HG02981 (cell line): ENCODE results near the gene DUSP5.

Experiments
- ATAC-seq: cut with Tn5 transposase; IDR thresholded peaks from one replicate; pipeline ENCODE4 v1.9.1; 2021; ENCODE audit warnings: mild to moderate bottlenecking, moderate library complexity; ENCODE audit not compliant: unreplicated experiment

The DUSP5 gene

GRCh38 chr10:110499796-110500514 is 2.2 kb downstream of the DUSP5 start:
- no peak for ATAC-seq

GRCh38 chr10:110500515-110500905 is 2.8 kb downstream of the DUSP5 start:
- ATAC-seq: no peak

DNA sequence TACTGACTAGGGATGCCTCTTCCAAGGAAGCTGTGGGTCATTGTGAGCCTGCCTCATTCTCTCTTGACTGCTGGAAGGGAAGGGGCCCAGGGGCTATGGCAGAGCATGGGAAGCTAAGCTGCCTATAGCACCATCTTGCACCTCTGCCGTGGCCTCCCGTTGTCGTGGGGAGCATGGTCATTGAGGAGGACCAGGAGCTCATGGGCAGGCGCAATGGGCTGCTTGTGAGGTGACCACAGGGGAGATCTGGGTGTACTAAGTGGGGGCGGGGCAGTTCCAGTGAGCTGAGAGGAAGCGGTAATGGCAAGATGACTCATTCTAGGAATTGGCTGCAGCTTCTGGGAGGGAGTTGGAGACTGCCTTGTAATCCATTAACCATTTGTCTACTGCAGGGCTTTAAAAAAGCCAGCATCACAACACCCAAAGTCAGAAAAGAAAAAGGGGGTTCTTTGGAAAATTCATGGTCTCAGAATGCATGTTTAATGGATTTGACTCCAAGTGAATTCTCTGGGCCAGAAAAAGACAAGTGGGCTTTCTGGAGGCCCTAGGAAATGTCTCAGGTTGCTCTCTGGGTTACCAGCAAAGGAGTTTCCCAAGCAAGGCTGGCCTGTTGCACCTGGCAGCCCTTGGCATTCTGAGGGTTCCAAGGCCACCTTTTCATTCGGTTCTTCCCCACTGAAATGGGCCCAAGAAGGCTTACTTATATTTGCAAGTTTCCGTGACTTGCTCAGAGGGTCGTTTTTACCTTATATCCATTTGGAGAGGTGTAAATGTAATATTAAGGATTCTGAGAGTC is 3.6 kb downstream of the DUSP5 start:
- ATAC-seq: peak; percentile 21

DNA sequence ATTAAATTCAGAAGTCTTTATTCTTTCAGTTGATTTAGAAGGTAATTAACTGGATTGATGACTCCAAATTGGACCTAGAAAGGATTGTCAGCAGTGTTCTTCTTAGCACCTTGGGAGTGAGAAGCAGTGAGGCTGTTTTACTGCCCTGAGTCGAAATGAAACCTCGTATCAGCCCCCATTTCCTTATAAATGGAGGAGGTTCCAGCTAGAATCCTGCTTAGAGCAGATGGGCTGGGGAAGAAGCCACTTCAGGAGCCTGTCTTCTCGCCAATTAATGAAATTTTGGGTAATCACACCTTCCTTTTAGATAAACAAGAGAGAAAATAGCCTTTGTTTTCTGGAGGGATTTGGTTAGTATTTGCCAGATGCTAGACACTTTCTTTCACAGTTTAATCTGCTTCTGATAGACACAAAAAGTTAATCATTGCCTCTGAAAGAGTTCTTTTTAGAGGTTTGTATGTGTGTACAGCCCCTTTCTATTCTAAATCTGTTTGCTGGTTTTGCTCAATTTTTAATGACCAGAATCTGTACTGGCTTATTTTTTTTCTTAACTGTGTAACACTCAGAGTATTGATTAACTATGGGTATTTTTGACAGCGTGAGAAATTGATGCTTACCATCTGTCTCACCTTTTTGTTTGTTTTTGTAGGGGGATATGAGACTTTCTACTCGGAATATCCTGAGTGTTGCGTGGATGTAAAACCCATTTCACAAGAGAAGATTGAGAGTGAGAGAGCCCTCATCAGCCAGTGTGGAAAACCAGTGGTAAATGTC is 4.6 kb downstream of the DUSP5 start:
- peak; percentile 17 for ATAC-seq

- ATAC-seq: peak; percentile 29
Observed at GRCh38 chr10:110502851-110503301, 5.2 kb downstream of the DUSP5 start.

GRCh38 chr10:110503528-110504110 is 5.9 kb downstream of the DUSP5 start:
- ATAC-seq: no peak

- peak; percentile 65 for ATAC-seq
Observed at GRCh38 chr10:110504111-110504735, 6.5 kb downstream of the DUSP5 start.

DNA sequence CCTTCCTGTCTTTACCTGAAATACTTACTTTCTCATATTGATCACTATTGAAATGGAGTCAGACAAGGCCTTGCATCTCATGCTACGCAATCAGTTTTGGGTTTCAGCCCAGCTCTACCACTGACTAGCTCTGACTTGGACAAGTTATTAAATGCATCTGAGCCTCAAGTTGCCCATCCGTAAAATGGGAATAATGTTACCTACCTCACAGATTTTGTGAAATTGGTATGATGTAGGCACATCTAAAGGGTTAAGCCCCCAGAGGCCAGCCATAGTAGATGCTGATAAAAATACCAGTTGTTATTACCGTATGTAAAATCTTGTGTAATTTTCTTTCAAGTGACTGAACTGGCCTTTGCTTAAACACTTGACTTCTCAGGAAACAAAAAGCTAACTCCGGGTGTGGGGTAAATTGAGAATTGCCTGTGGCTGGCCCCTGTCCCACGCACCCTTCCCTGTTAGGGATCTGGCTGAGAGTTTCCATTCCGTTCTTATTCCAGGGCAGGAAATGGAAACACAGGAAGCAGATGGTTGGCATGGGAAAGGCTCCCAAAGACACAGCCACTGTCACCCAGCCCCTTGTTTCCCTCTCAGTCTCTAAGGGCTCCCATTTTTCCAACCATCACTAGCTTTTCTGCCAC is 7.5 kb downstream of the DUSP5 start:
- ATAC-seq: no peak

GRCh38 chr10:110506448-110506847 is 8.7 kb downstream of the DUSP5 start:
- no peak for ATAC-seq

DNA sequence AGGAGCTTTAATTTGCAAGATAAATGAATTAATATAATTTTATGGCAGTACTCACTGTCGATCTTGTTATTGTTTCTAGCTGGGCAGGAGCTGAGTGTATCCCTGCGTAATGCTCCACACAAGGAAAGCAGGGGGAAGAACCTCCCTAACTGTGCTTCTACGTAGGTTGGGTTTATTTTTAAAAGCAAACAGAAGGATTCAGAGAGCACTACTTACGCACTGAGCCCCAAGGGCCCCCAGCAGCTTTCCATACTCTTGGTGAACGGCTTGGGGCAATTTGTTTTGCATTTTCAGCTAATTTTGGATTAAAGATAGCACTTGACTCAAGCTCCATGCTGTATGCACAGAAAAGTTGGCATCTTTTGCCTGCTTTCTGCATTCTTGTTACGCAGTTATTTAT is 9.6 kb downstream of the DUSP5 start:
- ATAC-seq: no peak

GRCh38 chr10:110508159-110508788 is 10.6 kb downstream of the DUSP5 start:
- no peak for ATAC-seq

DNA sequence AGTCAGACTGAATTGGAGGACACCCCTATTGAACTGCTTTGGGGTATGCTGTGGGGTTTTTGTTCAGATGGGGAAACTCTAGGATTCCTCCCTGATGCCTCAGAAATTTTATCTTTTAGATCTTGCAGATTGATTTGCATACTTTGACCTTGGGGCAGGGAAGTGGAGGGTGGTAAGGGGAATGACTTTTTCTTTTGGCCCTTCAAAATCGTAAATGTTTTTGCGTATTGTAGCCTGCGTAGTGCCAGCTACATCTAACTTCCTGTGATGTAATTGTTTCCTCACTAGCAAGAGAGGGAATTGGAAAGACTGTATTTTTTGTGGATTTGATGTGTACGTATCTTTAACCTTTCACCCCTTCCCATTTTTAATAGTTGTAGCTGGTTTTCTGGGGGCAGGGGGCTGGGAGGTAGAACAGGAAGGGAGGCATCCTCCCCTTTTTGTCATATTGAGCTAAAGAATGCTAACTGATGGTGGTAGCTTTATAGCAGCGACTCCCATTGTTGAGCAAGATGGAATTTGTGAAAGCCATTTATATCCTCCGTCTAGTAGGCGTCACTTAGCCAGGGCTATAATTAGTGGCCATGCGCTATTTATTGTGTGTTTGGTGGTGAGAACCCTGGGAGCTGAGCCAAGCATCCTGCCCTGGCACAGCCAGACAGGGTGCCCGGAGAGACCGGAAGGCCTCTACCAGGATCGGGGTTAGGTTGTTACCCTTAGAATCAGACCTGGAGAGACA is 11.3 kb downstream of the DUSP5 start:
- ATAC-seq: no peak

DNA sequence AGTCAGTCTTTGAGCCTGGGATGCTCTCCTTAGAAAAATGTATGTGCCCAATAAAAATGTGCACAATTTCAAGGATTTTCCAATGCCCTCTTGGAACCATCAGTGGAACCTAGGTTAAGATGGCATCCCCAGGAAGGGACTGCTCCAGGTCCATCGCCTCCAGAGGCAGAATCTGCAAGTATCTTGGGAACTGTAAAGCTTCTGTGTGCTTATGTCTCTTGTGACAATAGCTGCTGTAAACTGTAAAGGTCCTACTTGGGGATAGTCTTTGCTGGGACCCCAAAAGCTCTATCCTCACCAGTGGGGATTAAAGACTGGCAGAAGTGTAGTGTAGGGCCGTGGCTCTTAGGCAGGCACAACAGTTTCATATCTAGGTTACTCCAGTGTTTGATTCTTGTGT is 11.9 kb downstream of the DUSP5 start:
- no peak for ATAC-seq

GRCh38 chr10:110510086-110510485 is 12.4 kb downstream of the DUSP5 start:
- ATAC-seq: no peak

- ATAC-seq: no peak
Observed at GRCh38 chr10:110510730-110511129, 13.0 kb downstream of the DUSP5 start.

DNA sequence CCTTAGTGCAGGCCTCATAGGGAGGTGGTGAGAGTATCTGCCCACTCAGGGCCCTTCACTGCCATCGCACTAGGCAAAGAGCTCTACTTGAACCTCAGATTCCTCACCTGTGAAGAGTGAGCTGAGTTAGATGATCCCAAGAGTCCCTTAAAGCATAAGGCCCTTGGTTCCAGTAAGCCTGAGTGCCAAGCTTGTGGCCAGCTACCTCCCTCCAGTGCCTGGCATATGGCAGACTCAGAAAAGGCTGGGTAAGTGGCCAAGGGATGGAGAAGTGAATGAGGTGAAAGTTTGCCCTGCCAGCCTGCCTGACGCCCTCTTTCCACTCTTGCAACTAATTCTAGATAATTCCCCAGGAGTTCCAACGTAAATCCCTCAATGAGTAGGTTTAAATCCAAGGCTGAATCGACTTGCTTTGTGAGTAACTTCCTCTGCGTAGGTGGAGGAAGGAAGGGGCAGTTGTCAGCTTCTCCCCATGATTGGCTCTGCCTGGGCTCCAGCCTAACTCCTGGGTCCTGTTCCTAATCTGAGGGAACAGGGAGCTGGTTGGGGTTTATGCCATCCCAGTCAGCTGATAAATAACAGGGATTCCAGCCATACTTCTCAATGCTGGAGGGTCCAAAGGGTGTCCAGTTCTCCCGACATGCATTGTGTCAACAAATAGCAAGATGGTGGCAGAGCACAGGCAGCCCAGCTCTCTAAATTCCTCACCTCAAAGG is 14.2 kb downstream of the DUSP5 start:
- no peak for ATAC-seq

DNA sequence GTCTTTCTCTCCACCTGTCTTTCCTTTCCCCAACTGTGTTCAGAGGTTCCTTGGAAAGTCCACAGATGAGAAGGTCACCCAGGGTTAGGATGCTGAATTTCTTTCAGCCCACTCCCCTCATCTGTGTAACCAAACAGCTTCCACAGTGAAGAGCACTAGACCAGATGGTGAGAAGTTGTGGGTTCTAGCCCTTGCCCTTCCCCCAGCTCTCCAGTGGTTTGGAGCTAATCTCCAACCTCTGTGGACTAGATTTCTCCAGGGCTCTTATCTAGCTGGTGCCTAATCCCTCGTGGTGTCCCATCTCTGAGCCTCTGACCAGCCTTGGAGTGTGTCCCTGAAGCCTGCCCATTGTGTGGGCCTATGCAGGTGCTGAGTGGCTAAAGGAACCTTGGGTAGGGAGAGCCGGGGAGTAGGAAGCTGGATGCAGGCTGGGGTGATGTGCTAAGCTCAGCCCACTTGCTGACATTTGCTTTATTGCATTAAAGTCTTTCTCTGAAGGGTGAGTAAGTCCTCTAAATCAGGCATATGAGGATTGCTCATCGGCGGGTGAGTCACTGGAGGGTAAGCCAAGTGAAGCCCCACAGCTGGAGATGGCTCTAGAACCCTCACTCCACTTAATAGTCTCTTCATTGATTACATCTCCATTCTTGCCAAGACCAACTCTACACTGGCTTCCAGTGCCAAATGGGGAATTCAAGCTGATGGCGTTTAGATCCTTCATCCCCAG is 14.9 kb downstream of the DUSP5 start:
- ATAC-seq: no peak

DNA sequence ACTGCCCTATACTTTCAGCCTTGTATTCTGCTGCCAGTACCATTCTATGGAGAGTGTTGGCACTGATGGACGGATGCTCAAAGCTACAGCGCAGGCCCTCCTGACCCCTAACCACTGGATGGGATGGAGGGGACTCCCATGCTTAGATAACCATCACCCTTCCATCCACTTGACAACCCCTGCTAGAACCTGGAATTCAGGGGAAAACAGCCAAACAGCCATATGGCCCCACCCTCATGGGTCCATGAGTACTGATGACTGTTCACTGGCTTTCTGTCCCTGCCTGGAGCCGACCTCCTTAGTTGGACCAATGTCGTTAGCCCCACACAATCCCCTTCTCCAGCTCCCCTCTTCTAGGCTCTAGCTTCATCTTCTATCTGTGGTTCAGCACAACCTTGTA is 16.2 kb downstream of the DUSP5 start:
- ATAC-seq: no peak
